ENCODE results near the gene POU3F2. TPM values are rescaled to one million over a fixed set of nuclear protein-coding genes. Genes with fewer than 3 reads are reported as not detected.
A peak's percentile ranks its signal among the peaks of the same experiment; 100 is the strongest.

The POU3F2 gene
- polyA plus RNA-seq, 3 donors: not detected

- no peaks in the 10 kb centered on the region for H4K20me1 ChIP-seq (ENCODE audit: insufficient read depth, low read length)
- peaks cover 11% of the 10 kb centered on the region for H3K4me1 Mint-ChIP-seq
- 0% methylated on average over 1 of the region's 12 CpGs for WGBS (ENCODE audit: insufficient coverage)
- intact Hi-C loops (cut with micrococcal nuclease): no loop called here
- peak overlapping the region in 1 of 2 donors; percentile 70 for H3K4me3 Mint-ChIP-seq
- H3K4me3 ChIP-seq (replicated peaks in 1 of 3; ENCODE audit: low read depth in 2 of 3, low read length in 3 of 3): no peak overlapping the region
- H3K9ac ChIP-seq (ENCODE audit: insufficient read depth, low read length, poor library complexity, severe bottlenecking): no peak overlapping the region
- H3K4me1 ChIP-seq (ENCODE audit: control insufficient read depth in 1 of 2, insufficient read depth in 2 of 2, low read length in 2 of 2): no peaks in the 10 kb centered on the region
- DNase-seq: no peak
- no peak for TF ChIP-seq CTCF (IDR thresholded peaks at IDR 0.05)
- no peak overlapping the region for H2AFZ ChIP-seq (ENCODE audit: insufficient read depth, low read depth, low read length, poor library complexity, severe bottlenecking)
- peaks cover 75 to 78% of the 10 kb centered on the region in 2 donors for H3K27me3 ChIP-seq (ENCODE audit: control insufficient read depth in 2 of 2, insufficient read depth in 2 of 2, low read length in 2 of 2)
- no peaks in the 10 kb centered on the region for H3K79me2 ChIP-seq (ENCODE audit: insufficient read depth, low read length)
- peaks cover 69 to 81% (median 76%) of the 10 kb centered on the region in 3 donors for H3K27me3 Mint-ChIP-seq (ENCODE audit: low read depth in 3 of 3)
- no peak overlapping the region for H3K27ac ChIP-seq (ENCODE audit: low read depth in 1 of 2, low read length in 2 of 2)
- peaks cover 0 to 5% of the 10 kb centered on the region in 2 donors for H3K36me3 Mint-ChIP-seq
- no peak overlapping the region for H3K27ac Mint-ChIP-seq
- peaks cover 3 to 30% of the 10 kb centered on the region in 2 donors for H3K9me3 ChIP-seq (replicated peaks in 1 of 2; ENCODE audit: control insufficient read depth in 1 of 2, insufficient read depth in 1 of 2, low read length in 2 of 2)
- H3K9me3 Mint-ChIP-seq: peaks cover 0 to 15% (median 7%) of the 10 kb centered on the region in 7 donors
- H3K36me3 ChIP-seq (replicated peaks in 1 of 2; ENCODE audit: control insufficient read depth in 1 of 2, insufficient read depth in 2 of 2, low read length in 2 of 2): no peaks in the 10 kb centered on the region
- no peak overlapping the region for H3K4me2 ChIP-seq (replicated peaks; ENCODE audit: extremely low read depth, low read length, poor library complexity, severe bottlenecking)
Measured at GRCh38 chr6:98823428-98824161, 10.8 kb upstream of the POU3F2 start.

DNA sequence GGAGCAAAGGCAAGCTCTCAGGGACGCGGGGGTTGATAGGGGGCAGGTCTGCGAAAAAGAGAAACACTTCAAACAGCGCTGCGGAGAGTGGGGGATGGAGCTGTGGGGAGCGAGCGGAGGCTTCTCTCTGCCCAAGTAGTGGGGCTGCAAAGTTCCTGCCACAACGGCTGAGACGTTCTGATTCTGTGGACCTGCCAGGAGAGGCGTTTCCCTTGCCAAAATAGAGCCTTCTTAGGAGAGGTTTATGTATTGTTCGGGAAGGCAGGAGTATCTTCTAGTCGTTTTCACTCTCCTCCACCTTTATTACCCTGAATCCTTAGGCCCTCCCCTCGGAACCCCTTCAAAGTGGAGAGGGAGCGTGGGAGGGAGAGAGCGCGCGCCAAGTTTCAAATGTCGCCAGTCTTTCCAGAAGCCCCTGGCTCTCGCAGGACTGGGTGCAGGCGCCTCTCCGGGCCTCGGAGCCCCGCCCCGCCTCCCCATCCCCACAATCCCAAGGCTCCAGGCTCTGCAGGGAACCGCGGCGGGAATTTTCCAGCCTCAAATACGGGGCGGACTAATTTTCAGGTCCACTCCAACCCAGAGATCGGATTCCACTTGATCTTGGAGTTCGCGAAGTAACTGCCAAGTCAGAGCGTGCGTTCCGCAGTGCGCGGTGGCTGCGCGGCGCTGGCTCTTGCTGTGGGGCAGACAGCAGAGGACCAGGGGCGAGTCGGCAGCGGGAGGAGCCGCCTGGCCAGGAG lies 10.0 kb upstream of the POU3F2 start:
- 4% methylated on average over 34 of the region's 44 CpGs for WGBS (ENCODE audit: insufficient coverage)
- no peak overlapping the region for H3K9ac ChIP-seq (ENCODE audit: insufficient read depth, low read length, poor library complexity, severe bottlenecking)
- peaks cover 3 to 33% of the 10 kb centered on the region in 2 donors for H3K9me3 ChIP-seq (replicated peaks in 1 of 2; ENCODE audit: control insufficient read depth in 1 of 2, insufficient read depth in 1 of 2, low read length in 2 of 2)
- intact Hi-C loops (cut with micrococcal nuclease): no loop called here
- Mint-ChIP-seq H3K4me1 (peaks cover 11% of the 10 kb centered on the region), H3K27me3 (ENCODE audit: low read depth in 3 of 3) (peaks cover 75 to 81% (median 77%) of the 10 kb centered on the region in 3 donors), H3K9me3 (peaks cover 0 to 17% (median 6%) of the 10 kb centered on the region in 7 donors), H3K36me3 (peaks cover 0 to 5% of the 10 kb centered on the region in 2 donors), H3K27ac (no peak overlapping the region), H3K4me3 (peak overlapping the region in 1 of 2 donors; percentile 70)
- no peaks in the 10 kb centered on the region for H3K79me2 ChIP-seq (ENCODE audit: insufficient read depth, low read length)
- no peak for TF ChIP-seq CTCF (IDR thresholded peaks at IDR 0.05)
- no peaks in the 10 kb centered on the region for H3K4me1 ChIP-seq (ENCODE audit: control insufficient read depth in 1 of 2, insufficient read depth in 2 of 2, low read length in 2 of 2)
- no peak for DNase-seq
- peaks cover 81 to 83% of the 10 kb centered on the region in 2 donors for H3K27me3 ChIP-seq (ENCODE audit: control insufficient read depth in 2 of 2, insufficient read depth in 2 of 2, low read length in 2 of 2)
- H4K20me1 ChIP-seq (ENCODE audit: insufficient read depth, low read length): no peaks in the 10 kb centered on the region
- no peak overlapping the region for H3K4me3 ChIP-seq (replicated peaks in 1 of 3; ENCODE audit: low read depth in 2 of 3, low read length in 3 of 3)
- no peaks in the 10 kb centered on the region for H3K36me3 ChIP-seq (replicated peaks in 1 of 2; ENCODE audit: control insufficient read depth in 1 of 2, insufficient read depth in 2 of 2, low read length in 2 of 2)
- H3K4me2 ChIP-seq (replicated peaks; ENCODE audit: extremely low read depth, low read length, poor library complexity, severe bottlenecking): no peak overlapping the region
- no peak overlapping the region for H2AFZ ChIP-seq (ENCODE audit: insufficient read depth, low read depth, low read length, poor library complexity, severe bottlenecking)
- H3K27ac ChIP-seq (ENCODE audit: low read depth in 1 of 2, low read length in 2 of 2): no peak overlapping the region

Measured in CD14-positive monocyte (primary cell).